ACHN (cell line): ENCODE measurements around the gene APC.

Experiments used
- DNase-seq: peaks from one replicate; pipeline ENCODE4 v3.0.0-alpha.2; 2015
- in situ Hi-C: cut with HindIII; loops from 2 replicates; pipeline ENCODE4 v1.10.0; 2017; ENCODE audit warnings: low sequenced_read_pairs, low pct_ligation_motif_present, low pct_unique_long_range_greater_than_20kb

Gene APC

DNA sequence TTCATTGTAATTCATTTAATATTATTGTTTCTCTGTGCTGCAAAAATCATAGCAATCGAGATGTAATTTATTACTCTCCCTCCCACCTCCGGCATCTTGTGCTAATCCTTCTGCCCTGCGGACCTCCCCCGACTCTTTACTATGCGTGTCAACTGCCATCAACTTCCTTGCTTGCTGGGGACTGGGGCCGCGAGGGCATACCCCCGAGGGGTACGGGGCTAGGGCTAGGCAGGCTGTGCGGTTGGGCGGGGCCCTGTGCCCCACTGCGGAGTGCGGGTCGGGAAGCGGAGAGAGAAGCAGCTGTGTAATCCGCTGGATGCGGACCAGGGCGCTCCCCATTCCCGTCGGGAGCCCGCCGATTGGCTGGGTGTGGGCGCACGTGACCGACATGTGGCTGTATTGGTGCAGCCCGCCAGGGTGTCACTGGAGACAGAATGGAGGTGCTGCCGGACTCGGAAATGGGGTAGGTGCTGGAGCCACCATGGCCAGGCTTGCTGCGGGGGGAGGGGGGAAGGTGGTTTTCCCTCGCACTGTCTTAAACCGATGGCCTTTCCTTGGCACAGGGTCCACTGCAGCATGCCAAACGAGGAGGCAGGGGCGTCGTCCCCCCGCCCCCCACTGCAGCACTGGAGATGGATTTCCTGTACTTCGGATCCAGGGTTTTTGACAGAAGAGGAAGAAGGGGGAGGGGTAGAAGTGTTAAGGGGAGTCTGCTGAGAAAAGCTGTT, at the start of gene APC:
APC (plus strand) TSS at position 423 of the 728 bp plus-strand sequence. CDS start 17,006 bp downstream, outside the sequence.
- in situ Hi-C loops: no loop called here
- DNase-seq: peak; percentile 88

GRCh38 chr5:112689155-112689909, 48.4 kb upstream of the APC start:
- DNase-seq: no peak
- in situ Hi-C loops: no loop called here

GRCh38 chr5:112690605-112691338, 46.9 kb upstream of the APC start:
- in situ Hi-C loops: no loop called here
- DNase-seq: no peak

DNA sequence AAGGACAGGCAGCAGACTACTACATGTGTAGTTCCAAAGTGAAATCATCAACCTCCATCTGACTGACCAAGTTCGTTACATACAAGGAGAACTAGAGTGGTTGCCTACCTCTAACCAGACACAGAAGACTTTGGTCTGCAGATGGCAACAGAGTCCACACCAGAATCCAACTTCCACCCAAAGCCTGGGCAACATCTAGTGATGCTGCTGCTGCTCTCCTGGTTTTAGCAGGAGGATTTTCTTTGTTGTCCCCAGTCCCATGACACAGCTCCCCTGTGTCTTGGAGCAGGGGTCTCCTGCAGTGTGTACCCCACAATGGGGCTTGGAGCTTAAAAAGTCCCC, 46.4 kb upstream of the APC start:
- no peak for DNase-seq
- in situ Hi-C loops: no loop called here

GRCh38 chr5:112691758-112692157, 45.9 kb upstream of the APC start:
- in situ Hi-C loops: no loop called here
- DNase-seq: peak; percentile 19

DNA sequence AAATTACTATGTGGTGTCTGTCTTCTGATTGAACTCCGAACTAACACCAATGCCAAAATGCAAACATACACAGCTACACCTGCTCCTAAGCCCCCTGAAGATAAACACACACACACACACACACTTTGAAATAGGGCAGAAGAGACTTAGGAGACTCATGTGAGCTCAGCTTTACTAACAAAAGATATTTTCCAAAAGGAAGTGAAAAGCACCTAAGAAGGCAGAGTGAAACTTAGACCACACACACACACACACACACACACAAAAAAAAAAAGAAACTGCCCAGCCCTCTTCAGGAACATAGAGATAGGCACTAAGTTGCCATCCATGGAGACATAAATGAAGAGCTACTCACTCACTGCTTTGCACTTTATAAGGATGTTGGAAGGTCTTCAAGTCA, 45.2 kb upstream of the APC start:
- no peak for DNase-seq
- in situ Hi-C loops: no loop called here

- in situ Hi-C loops: no loop called here
Measured at GRCh38 chr5:112693301-112693700, 44.4 kb upstream of the APC start.

DNA sequence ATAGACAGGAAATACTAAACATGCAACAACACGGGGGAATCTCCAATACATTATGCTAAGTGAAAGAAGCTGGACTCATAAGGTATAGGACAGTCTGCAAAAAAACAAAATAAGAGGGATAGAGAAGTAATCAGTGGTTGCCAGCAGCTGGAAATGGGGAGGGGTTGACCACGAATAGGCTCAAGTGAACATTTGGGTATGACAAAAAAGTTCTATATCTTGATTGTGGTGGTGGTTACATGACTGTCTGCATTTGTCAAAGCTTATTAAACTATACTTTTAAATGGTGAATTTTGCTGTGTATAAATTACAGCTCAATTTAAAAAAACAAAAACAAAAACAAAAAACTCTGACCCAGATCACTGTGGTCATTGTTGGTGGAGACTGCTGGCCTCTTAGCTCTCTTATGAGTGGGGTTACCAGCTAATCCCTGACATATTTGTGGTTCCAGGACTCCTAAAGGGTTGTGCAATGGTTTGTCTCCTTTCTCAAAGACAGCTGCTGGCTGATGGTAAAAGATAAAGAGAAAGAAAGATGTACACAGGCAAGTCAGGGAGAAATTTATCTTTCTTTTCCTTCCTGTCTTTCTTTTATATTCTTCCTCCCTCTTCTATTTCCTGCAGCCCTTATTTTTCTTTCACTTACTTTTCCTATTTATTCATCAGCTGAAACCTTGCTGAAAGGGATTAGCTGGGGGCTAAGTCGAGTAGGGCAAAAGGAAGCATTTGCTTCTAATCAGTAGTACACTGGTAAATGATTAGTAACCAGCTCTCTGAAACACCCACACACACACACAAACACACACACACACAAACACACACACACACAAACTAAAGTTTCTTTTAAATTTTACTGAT, 42.6 kb upstream of the APC start:
- DNase-seq: no peak
- in situ Hi-C loops: no loop called here

More at GRCh38 chr5:112693301-112693700, 44.4 kb upstream of the APC start:
- no peak for DNase-seq

GRCh38 chr5:112696786-112697185, 40.9 kb upstream of the APC start:
- DNase-seq: no peak
- in situ Hi-C loops: no loop called here

DNA sequence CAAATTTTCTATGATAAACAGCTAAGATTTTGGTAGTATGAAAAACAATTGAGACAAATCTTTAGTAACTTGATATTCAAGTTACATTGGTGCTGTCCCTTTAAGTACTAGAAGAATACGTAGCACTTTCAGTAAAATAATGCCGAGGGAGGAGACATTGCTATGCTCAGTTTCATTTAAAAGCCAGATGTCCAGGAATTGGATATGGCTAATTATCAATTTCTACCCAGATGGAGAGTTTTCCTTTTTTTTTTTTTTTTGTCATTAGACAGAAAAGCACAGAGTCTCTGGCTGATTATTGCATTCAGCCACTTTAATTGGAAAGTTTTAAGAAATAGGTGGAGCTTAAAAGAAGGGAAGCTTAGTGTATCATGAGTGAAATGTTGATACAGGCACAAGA, 40.4 kb upstream of the APC start:
- DNase-seq: no peak
- in situ Hi-C loops: no loop called here

GRCh38 chr5:112697833-112698232, 39.9 kb upstream of the APC start:
- in situ Hi-C loops: no loop called here

DNA sequence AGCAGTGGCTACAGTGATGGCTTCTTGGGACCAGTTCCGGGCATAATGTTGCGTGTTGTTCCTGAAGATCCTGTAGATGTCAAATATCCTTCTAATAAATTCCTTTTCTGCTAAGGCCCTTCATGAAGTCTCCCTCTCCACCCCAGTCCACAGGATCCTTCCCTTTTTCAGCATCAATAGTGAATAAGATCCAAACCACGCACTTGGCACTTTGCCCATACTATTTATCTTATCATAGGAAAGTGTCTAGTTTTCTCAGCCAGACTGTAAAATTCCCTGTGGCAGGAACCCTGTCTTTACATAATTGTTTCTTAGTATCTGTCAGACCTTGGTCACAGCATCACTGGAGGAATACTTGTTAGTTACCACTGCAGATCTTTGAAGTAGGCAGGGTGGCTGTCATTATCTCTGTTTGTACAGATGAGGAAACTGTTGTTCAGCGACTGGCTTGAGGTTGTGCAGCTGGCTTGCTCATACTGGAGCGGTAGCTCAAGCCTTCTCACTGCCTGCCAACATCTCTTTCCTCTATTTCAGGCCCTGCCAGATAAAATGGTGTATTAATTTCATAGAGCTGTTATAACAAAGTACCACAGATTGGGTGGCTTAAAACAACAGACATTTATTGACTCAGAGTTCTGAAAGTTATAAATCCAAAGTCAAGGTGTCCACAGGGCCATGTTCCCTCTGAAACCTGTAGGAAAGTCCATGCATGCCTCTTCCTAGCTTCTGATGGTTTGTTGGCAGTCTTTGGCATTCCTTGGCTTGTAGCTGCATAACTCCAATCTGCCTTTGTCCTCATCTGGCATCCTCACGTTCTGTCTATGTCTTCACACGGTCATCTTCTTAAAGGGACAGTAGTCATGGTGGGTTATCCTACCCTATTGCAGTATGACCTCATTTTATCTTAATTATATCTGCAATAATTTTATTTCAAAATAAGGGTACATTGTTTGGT, 33.5 kb upstream of the APC start:
- in situ Hi-C loops: no loop called here
- no peak for DNase-seq

More at GRCh38 chr5:112697833-112698232, 39.9 kb upstream of the APC start:
- DNase-seq: no peak

DNA sequence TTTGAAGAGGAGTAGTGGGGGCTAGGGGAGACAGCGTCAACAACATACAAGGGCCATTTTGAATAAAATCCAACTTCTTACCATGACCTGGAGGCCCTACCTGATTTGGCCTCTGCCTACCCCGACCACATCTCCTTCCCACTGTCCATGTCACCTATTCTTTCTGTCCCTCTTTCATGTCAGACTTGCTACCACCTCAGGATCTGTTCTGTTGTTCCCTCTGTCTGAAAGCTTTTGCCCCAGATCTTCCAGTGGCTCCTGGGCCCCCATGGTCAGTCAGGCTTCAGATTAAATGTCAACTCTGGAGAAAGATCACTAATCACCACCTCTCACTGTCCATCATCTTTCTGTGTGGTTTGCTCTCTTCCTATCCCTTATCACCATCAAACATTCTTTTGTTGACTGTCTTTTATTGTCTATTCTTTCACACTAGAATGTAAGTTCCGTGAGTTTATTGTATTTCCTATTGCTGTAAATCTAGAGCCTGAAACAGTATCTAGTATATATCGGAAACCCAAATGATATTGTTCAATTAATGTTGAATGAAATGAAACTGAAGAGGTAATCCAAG, 31.2 kb upstream of the APC start:
- in situ Hi-C loops: no loop called here
- no peak for DNase-seq

GRCh38 chr5:112707187-112708102, 30.2 kb upstream of the APC start:
- in situ Hi-C loops: no loop called here

GRCh38 chr5:112708103-112708622, 29.5 kb upstream of the APC start:
- in situ Hi-C loops: no loop called here

More at GRCh38 chr5:112707187-112708102, 30.2 kb upstream of the APC start:
- DNase-seq: peak; percentile 96

DNA sequence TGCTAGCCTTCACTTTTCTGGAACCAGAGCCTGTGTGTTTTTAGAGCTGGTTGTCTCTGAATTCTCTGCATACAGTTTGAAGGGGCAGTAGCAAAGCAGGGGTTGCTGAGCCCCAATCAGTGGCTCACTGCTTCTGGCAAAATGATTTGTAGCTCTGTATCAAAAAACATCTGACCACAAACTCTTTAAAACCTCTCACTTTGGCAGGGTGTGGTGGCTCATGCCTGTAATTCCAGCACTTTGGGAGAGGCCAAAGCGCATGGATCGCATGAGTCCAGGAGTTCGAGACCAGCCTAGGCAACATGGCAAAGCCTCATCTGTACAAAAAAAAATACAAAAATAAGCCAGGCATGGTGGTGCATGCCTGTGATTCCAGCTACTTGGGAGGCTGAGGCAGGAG, 28.3 kb upstream of the APC start:
- DNase-seq: no peak
- in situ Hi-C loops: no loop called here

More at GRCh38 chr5:112708103-112708622, 29.5 kb upstream of the APC start:
- peak; percentile 20 for DNase-seq
